Esophagus muscularis mucosa (tissue), 4 donors: Measurements from ENCODE around the gene SGPP2. TPM values are rescaled to one million over a fixed set of nuclear protein-coding genes. Genes with fewer than 3 reads are reported as not detected.

Experiments used
- DNase-seq: peaks from one replicate; pipeline ENCODE4 v3.0.0-alpha.2; 2017; ENCODE audit errors: extremely low spot score
- H3K27ac ChIP-seq, 4 donors: fragments of 200-600 bp; sonication (generic); replicated peaks in 1 of 4; 1 replicate in 3 of 4; 2 replicates in 1 of 4; pipeline ENCODE4 v1.5.1; 2016 to 2019; ENCODE audit warnings: mild to moderate bottlenecking in 1 of 4
- H3K27me3 ChIP-seq, 4 donors: fragments of 200-600 bp; sonication (generic); one replicate each; pipeline versions ENCODE4 v1.5.1 to v1.6.0; 2016 to 2019
- H3K36me3 ChIP-seq, 4 donors: fragments of 200-600 bp; sonication (generic); one replicate each; pipeline ENCODE4 v1.5.1; 2016 to 2019
- H3K4me1 ChIP-seq, 4 donors: fragments of 200-600 bp; sonication (generic); one replicate each; pipeline ENCODE4 v1.5.1; 2016 to 2019
- H3K4me3 ChIP-seq, 4 donors: fragments of 200-600 bp; sonication (generic); 1 replicate in 2 of 4; 2 replicates in 2 of 4; pipeline ENCODE4 v1.5.1; 2016 to 2019; ENCODE audit warnings: mild to moderate bottlenecking in 4 of 4, moderate library complexity in 1 of 4
- H3K9me3 ChIP-seq, 4 donors: fragments of 200-600 bp; sonication (generic); 1 replicate in 3 of 4; 2 replicates in 1 of 4; pipeline ENCODE4 v1.5.1; 2016 to 2019
- EP300 ChIP-seq: sonication (generic); formaldehyde crosslinking; IDR thresholded peaks from one replicate; pipeline ENCODE4 v1.6.1; 2017; ENCODE audit warnings: antibody characterized with exemption
- POLR2A ChIP-seq: fragments of 450-650 bp; IDR thresholded peaks from one replicate; pipeline ENCODE4 v1.6.1; 2017; ENCODE audit warnings: antibody characterized with exemption, moderate library complexity, mild to moderate bottlenecking, low read depth
- POLR2AphosphoS5 ChIP-seq, 2 donors: sonication (generic); formaldehyde crosslinking; IDR thresholded peaks; one replicate each; pipeline ENCODE4 v1.6.1; 2017; ENCODE audit warnings: antibody characterized with exemption in 2 of 2
- WGBS: methylation state at CpG from one replicate; pipeline ENCODE4 v1.1.5; 2018; 5-methylcytosine and 5-hydroxymethylcytosine counted together
- intact Hi-C: fragments of 100-400 bp; cut with DNase I; formaldehyde crosslinking; loops from one replicate; pipeline ENCODE4 v1.15.1; 2023
- small RNA-seq, 3 donors: library from RNA; depleted of rRNA; stranded (forward); fragments of <200 nt; gene quantifications; one replicate each; pipeline ENCODE3, GENCODE V24; 2016
- total RNA-seq, 4 donors: library from RNA; depleted of rRNA; stranded (reverse); fragments of >200 nt; gene quantifications; one replicate each; pipeline versions ENCODE4 v1.1.0 to v1.2.1, GENCODE V29; 2016
- TF ChIP-seq, protein P1 (sequence below), 3 experiments: fragments of 200-600 bp in 2 of 3; fragments of 450-650 bp in 1 of 3; sonication (generic) in 2 of 3; IDR thresholded peaks; one replicate each; pipeline ENCODE4 v1.5.1; 2017 to 2019; ENCODE audit warnings: antibody characterized with exemption in 3 of 3, mild to moderate bottlenecking in 2 of 3, moderate library complexity in 1 of 3

The SGPP2 gene
- total RNA-seq, 4 donors from 2014 or later: 0.32 to 0.83 (median 0.52) TPM

DNA sequence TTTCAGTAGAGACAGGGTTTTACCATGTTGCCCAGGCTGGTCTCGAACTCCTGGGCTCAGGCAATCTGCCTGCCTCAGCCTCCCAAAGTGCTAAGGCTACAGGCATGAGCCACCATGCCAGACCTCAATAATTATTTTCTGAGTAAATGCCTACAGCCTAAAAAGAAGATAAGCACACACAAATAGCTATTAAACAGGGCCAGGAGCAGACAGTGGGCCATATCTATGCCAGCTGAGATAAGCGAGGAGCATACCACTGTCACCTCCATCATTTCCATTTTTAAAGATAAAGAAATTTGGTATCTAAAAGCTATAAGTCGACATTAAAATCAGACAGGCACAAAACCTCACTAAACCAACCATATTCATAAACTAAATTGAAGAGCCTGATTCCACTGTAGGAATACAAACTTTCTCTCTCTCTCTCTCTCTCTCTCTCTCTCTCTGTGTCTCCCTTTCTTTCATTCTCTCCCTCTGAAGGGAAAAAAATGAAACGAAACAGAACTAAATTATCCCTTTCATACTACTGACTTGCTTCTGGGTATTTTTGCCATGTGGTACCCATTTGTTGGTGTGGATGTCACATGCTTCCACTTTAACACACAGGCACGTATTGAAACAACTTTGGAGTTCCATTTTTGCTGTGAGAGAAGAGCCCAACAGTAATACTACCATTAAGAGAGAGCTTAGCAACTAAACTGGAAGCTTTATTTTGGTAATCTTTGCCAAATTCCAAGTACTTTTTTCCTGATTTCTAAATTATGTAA lies 180.6 kb downstream of the SGPP2 start:
- no peak overlapping the region for H3K4me3 ChIP-seq
- no peaks in the 10 kb centered on the region for H3K27me3 ChIP-seq
- TF ChIP-seq EP300 (no peak), POLR2AphosphoS5 (IDR thresholded peaks at IDR 0.05) (no peak), POLR2A (no peak)
- TF ChIP-seq, protein P1, sequence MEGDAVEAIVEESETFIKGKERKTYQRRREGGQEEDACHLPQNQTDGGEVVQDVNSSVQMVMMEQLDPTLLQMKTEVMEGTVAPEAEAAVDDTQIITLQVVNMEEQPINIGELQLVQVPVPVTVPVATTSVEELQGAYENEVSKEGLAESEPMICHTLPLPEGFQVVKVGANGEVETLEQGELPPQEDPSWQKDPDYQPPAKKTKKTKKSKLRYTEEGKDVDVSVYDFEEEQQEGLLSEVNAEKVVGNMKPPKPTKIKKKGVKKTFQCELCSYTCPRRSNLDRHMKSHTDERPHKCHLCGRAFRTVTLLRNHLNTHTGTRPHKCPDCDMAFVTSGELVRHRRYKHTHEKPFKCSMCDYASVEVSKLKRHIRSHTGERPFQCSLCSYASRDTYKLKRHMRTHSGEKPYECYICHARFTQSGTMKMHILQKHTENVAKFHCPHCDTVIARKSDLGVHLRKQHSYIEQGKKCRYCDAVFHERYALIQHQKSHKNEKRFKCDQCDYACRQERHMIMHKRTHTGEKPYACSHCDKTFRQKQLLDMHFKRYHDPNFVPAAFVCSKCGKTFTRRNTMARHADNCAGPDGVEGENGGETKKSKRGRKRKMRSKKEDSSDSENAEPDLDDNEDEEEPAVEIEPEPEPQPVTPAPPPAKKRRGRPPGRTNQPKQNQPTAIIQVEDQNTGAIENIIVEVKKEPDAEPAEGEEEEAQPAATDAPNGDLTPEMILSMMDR (IDR thresholded peaks at IDR 0.05): no peak
- no peaks in the 10 kb centered on the region for H3K9me3 ChIP-seq
- no peak overlapping the region for H3K27ac ChIP-seq
- DNase-seq: no peak
- peaks cover 0 to 4% (median 0%) of the 10 kb centered on the region in 4 donors for H3K36me3 ChIP-seq
- 92% methylated on average over 5 of the region's 5 CpGs for WGBS
- intact Hi-C loops: no loop called here
- no peaks in the 10 kb centered on the region for H3K4me1 ChIP-seq

GRCh38 chr2:222606306-222606705 lies 182.0 kb downstream of the SGPP2 start:
- WGBS: 86% methylated on average over 3 of the region's 3 CpGs
- Histone ChIP-seq H3K27me3 (no peaks in the 10 kb centered on the region), H3K9me3 (no peaks in the 10 kb centered on the region), H3K36me3 (peaks cover 0 to 6% (median 2%) of the 10 kb centered on the region in 4 donors), H3K4me1 (no peaks in the 10 kb centered on the region), H3K27ac (no peak overlapping the region), H3K4me3 (no peak overlapping the region)
- DNase-seq: no peak
- TF ChIP-seq, protein P1 (IDR thresholded peaks at IDR 0.05): no peak
- TF ChIP-seq POLR2A (no peak), EP300 (no peak), POLR2AphosphoS5 (IDR thresholded peaks at IDR 0.05) (no peak)
- intact Hi-C loops: no loop called here

DNA sequence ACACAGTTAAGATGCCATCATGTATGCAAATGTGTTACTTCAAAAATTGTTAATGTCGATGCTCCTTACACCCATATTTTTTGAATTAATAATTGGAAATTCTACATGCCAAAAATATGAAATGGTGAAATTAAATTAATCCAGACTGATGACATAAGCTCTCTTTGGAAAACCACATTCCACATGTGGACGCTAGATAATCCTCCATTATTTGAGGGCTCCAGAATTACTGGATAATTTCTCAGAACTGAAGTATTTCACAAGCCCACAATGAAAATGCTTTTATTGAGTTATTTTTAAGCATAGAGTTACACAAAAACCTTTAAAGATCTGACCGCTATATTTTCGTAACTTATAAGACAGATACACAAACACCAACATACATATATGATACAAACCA lies 183.7 kb downstream of the SGPP2 start:
- no peaks in the 10 kb centered on the region for H3K4me1 ChIP-seq
- H3K36me3 ChIP-seq: peaks cover 7 to 24% (median 16%) of the 10 kb centered on the region in 4 donors
- H3K27me3 ChIP-seq: no peaks in the 10 kb centered on the region
- DNase-seq: no peak
- intact Hi-C loops: no loop called here
- H3K9me3 ChIP-seq: no peaks in the 10 kb centered on the region
- 66% methylated on average over 4 of the region's 4 CpGs for WGBS
- no peak overlapping the region for H3K27ac ChIP-seq
- TF ChIP-seq POLR2A (no peak), POLR2AphosphoS5 (IDR thresholded peaks at IDR 0.05) (no peak), EP300 (no peak)
- TF ChIP-seq, protein P1 (IDR thresholded peaks at IDR 0.05): no peak
- H3K4me3 ChIP-seq: no peak overlapping the region

GRCh38 chr2:222609381-222609780 lies 185.0 kb downstream of the SGPP2 start:
- DNase-seq: no peak
- intact Hi-C loops: no loop called here
- no peaks in the 10 kb centered on the region for H3K4me1 ChIP-seq
- TF ChIP-seq EP300 (no peak), POLR2AphosphoS5 (IDR thresholded peaks at IDR 0.05) (no peak)
- no peaks in the 10 kb centered on the region for H3K27me3 ChIP-seq
- H3K27ac ChIP-seq: no peak overlapping the region
- peaks cover 10 to 34% (median 20%) of the 10 kb centered on the region in 4 donors for H3K36me3 ChIP-seq
- WGBS: 89% methylated on average over 3 of the region's 3 CpGs
- H3K4me3 ChIP-seq: no peak overlapping the region
- no peaks in the 10 kb centered on the region for H3K9me3 ChIP-seq

Small RNA genes within 50 kb of the gene (small RNA-seq; reads per million reads assigned to genes)
- gene RF00019: 0 reads per million in 3 donors
- 0 reads per million in 3 donors for gene RNU6-619P

Other genes with a start within 250 kb of the SGPP2 start
- gene PAX3, start 125.5 kb upstream of the SGPP2 start, total RNA-seq: not detected
- 10 to 100 TPM; 11.9 to 14.4 (median 12.4) TPM for gene FARSB, start 231.5 kb downstream of the SGPP2 start, total RNA-seq
- gene MOGAT1, start 247.1 kb downstream of the SGPP2 start, total RNA-seq: not detected